Left ventricle myocardium inferior (tissue), 1 donor: Measurements from ENCODE around the gene CHID1. TPM values are rescaled to one million over a fixed set of nuclear protein-coding genes. Genes with fewer than 3 reads are reported as not detected.

Source experiments
- DNase-seq: peaks from one replicate; pipeline ENCODE4 v3.0.0-alpha.2; 2020
- H3K27ac ChIP-seq: fragments of 200-600 bp; replicated peaks from 2 replicates; pipeline ENCODE4 v1.8.0; 2021
- H3K27me3 ChIP-seq: fragments of 200-600 bp; 2 replicates; pipeline ENCODE4 v1.8.0; 2021; ENCODE audit warnings: low read depth
- H3K36me3 ChIP-seq: fragments of 200-600 bp; 2 replicates; pipeline ENCODE4 v1.8.0; 2021
- H3K4me1 ChIP-seq: fragments of 200-600 bp; 2 replicates; pipeline ENCODE4 v1.8.0; 2021
- H3K4me3 ChIP-seq: fragments of 200-600 bp; 2 replicates; pipeline ENCODE4 v1.8.0; 2021; ENCODE audit warnings: mild to moderate bottlenecking, moderate library complexity
- H3K9me3 ChIP-seq: fragments of 200-600 bp; replicated peaks from 2 replicates; pipeline ENCODE4 v1.8.0; 2021
- CTCF ChIP-seq: fragments of 200-600 bp; IDR thresholded peaks from 2 replicates; pipeline ENCODE4 v1.8.0; 2021; ENCODE audit warnings: antibody characterized with exemption, mild to moderate bottlenecking, borderline replicate concordance
- intact Hi-C: fragments of 100-400 bp; cut with micrococcal nuclease; formaldehyde crosslinking; loops from one replicate; pipeline ENCODE4 v1.11.0; 2022
- total RNA-seq: library from RNA; stranded (reverse); fragmentation: NEBNext Ultra II Directional; extraction: Animal tissue kit (Norgen Biotek cat#: 25700); gene quantifications from one replicate; pipeline ENCODE4 v1.2.1, GENCODE V29; 2021
- donor health status: DM: no; HTN: yes; CAD: no; lungs with severe emphysema.

The CHID1 gene
- total RNA-seq, 1 donor from 2014 or later, result 54.2 TPM

DNA sequence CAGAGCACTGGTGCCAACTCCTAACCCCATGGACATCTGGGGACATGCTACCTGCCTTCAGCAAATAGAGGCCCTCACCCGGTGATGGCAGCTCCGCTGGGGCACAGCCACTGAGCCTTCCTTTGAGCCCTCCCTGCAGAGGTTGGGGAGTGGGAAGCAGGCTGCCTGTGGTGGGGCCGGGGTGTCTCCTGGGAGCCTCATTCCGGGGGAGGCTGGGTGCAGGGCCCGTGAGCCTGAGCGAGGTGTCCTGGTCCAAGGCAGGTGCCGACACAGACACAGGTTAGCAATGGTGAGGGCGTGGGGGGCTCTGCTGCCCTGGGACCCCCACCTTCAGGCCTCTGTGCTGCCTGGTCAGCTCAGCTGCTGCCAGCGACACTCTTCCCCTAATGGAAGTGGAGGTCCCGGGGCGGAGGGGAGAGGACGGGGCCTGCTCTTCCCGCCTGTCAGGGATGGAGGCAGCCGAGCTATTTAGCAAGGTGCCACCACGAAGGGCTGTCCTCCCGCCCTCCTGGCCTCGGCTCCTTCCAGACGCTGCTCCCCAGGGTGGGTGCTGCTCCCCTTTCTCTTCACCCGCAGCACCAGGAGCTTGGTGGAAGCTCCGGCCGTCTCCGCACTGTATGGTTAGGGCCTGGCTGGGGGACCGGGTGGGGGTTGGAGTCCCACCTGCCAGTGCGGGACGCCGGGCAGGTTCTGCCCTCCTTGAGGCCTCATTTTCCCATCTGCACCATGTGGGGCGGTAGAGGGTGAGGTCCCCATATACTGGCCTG lies 56.7 kb downstream of the CHID1 start:
- no peak overlapping the region for H3K27ac ChIP-seq
- intact Hi-C loops, result no loop called here
- DNase-seq, result no peak
- H3K9me3 ChIP-seq, result no peaks in the 10 kb centered on the region
- no peak for TF ChIP-seq CTCF
- no peak overlapping the region for H3K4me3 ChIP-seq
- H3K36me3 ChIP-seq, result no peaks in the 10 kb centered on the region
- H3K27me3 ChIP-seq, result no peaks in the 10 kb centered on the region
- H3K4me1 ChIP-seq, result peaks cover 83% of the 10 kb centered on the region

DNA sequence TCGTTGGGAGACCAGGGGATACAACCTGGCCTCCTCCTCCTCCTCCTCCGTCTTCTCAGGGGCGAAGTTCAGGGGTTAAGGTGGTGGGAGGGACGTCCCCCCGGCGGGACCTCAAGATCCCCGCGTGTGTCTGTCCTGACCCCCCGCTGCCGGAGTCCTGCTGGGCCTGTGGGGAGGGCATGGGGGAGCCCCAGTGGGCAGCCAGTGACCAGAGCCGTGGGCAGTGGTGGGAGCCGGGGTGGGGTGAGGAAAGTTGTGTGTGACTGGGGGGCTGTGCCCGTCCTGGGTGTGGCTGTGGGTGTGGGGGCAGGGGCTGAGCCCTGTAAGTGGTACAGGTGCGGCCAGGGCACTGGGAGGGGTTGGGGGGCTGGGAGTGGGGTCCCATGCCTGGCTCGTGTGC lies 57.8 kb downstream of the CHID1 start:
- no peak overlapping the region for H3K27ac ChIP-seq
- no peak for DNase-seq
- H3K36me3 ChIP-seq, result no peaks in the 10 kb centered on the region
- intact Hi-C loops, result no loop called here
- no peak for TF ChIP-seq CTCF
- H3K4me3 ChIP-seq, result no peak overlapping the region
- no peaks in the 10 kb centered on the region for H3K27me3 ChIP-seq
- H3K4me1 ChIP-seq, result peaks cover 93% of the 10 kb centered on the region
- no peaks in the 10 kb centered on the region for H3K9me3 ChIP-seq

- Histone ChIP-seq H3K9me3 (no peaks in the 10 kb centered on the region), H3K4me1 (peaks cover 92% of the 10 kb centered on the region), H3K4me3 (no peak overlapping the region), H3K27ac (no peak overlapping the region), H3K27me3 (no peaks in the 10 kb centered on the region), H3K36me3 (no peaks in the 10 kb centered on the region)
- no peak for DNase-seq
- intact Hi-C loops, result no loop called here
- no peak for TF ChIP-seq CTCF
Observed at GRCh38 chr11:850775-851763, 59.5 kb downstream of the CHID1 start.

GRCh38 chr11:849951-850774 lies 60.4 kb downstream of the CHID1 start:
- Histone ChIP-seq H3K9me3 (no peaks in the 10 kb centered on the region), H3K4me3 (peak overlapping the region; percentile 66), H3K36me3 (no peaks in the 10 kb centered on the region), H3K27me3 (no peaks in the 10 kb centered on the region), H3K27ac (no peak overlapping the region), H3K4me1 (peaks cover 92% of the 10 kb centered on the region)
- TF ChIP-seq CTCF, result no peak
- intact Hi-C loops, result no loop called here
- DNase-seq, result no peak
